HG03575 (cell line): ENCODE data around the gene ZBTB20.

Experiments used
- ATAC-seq: cut with Tn5 transposase; IDR thresholded peaks from one replicate; pipeline ENCODE4 v1.9.1; 2021; ENCODE audit not compliant: unreplicated experiment, insufficient number of reproducible peaks, low FRiP score; ENCODE audit errors: extremely low read depth

ZBTB20 gene

GRCh38 chr3:114640126-114640525 lies 507.0 kb downstream of the ZBTB20 start:
- no peak for ATAC-seq

- no peak for ATAC-seq
Measured at GRCh38 chr3:114639171-114639570, 507.9 kb downstream of the ZBTB20 start.

GRCh38 chr3:114635878-114636277 lies 511.2 kb downstream of the ZBTB20 start:
- no peak for ATAC-seq

- no peak for ATAC-seq
Measured at GRCh38 chr3:114634635-114635034, 512.5 kb downstream of the ZBTB20 start.

- ATAC-seq: no peak
Measured at GRCh38 chr3:114632757-114633424, 514.2 kb downstream of the ZBTB20 start.

GRCh38 chr3:114627770-114628169 lies 519.3 kb downstream of the ZBTB20 start:
- no peak for ATAC-seq

GRCh38 chr3:114626751-114627150 lies 520.3 kb downstream of the ZBTB20 start:
- no peak for ATAC-seq

GRCh38 chr3:114624571-114625181 lies 522.4 kb downstream of the ZBTB20 start:
- no peak for ATAC-seq

GRCh38 chr3:114624047-114624445 lies 523.0 kb downstream of the ZBTB20 start:
- ATAC-seq: no peak

- no peak for ATAC-seq
Measured at GRCh38 chr3:114623420-114624046, 523.6 kb downstream of the ZBTB20 start.

GRCh38 chr3:114622001-114622400 lies 525.1 kb downstream of the ZBTB20 start:
- no peak for ATAC-seq

GRCh38 chr3:114619771-114620170 lies 527.3 kb downstream of the ZBTB20 start:
- no peak for ATAC-seq

GRCh38 chr3:114615523-114616085 lies 531.5 kb downstream of the ZBTB20 start:
- no peak for ATAC-seq

GRCh38 chr3:114609973-114610630 lies 537.0 kb downstream of the ZBTB20 start:
- no peak for ATAC-seq

GRCh38 chr3:114608293-114608692 lies 538.8 kb downstream of the ZBTB20 start:
- ATAC-seq: no peak

GRCh38 chr3:114606336-114606735 lies 540.8 kb downstream of the ZBTB20 start:
- ATAC-seq: no peak

GRCh38 chr3:114600571-114600970 lies 546.5 kb downstream of the ZBTB20 start:
- no peak for ATAC-seq

- no peak for ATAC-seq
Measured at GRCh38 chr3:114597871-114598270, 549.2 kb downstream of the ZBTB20 start.

- no peak for ATAC-seq
Measured at GRCh38 chr3:114597012-114597411, 550.1 kb downstream of the ZBTB20 start.

GRCh38 chr3:114596147-114596546 lies 550.9 kb downstream of the ZBTB20 start:
- ATAC-seq: no peak
